NCI-H446 (cell line): ENCODE measurements around the gene ACE.

Experiments
- DNase-seq, 2 experiments: peaks; one replicate each; lab custom pipeline; 2025; lab: John Stamatoyannopoulos, UW

The ACE gene

DNA sequence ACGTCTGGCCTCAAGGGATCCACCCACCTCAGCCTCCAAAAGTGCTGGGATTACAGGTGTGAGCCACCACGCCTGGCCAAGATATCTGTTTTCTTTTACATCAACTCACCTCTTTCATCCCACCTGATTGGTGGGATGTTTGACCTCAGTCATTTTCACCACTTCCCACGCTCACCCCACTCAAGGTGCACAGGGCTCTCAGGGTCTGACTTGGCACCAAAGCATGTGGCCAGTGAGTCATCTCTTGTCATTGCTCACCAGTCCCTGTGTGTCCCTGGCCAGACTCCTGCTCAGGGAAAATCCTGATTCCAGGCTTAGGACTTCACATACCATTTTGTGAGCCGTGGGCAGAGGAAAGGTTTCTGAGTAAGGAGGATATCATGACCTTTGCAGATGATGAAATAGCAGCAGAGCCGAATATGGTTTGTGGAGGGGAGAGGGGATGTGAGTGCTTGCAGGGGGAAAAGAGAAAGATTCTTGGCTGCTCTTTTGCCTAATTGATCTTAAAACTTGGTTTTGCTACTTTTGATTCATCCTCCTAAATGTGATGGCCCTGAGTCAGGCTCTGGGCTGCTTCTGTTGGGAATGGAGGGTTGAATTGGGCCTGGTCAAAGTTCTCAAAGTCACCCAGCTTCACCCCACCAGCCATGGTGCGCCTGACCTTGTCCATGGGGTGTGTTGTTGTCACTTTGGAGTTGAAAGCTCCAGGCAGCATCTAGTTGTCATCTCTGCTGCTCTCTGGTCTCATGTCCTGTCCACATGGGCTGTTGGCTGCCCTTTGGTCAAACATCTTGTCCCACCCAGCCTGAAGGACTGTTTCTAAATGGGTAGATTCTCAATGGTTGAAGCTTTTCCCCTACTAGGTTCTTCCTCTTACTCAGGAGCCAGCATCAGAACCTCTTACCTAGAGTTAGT, 40.3 kb downstream of the ACE start:
- no peak for DNase-seq

DNA sequence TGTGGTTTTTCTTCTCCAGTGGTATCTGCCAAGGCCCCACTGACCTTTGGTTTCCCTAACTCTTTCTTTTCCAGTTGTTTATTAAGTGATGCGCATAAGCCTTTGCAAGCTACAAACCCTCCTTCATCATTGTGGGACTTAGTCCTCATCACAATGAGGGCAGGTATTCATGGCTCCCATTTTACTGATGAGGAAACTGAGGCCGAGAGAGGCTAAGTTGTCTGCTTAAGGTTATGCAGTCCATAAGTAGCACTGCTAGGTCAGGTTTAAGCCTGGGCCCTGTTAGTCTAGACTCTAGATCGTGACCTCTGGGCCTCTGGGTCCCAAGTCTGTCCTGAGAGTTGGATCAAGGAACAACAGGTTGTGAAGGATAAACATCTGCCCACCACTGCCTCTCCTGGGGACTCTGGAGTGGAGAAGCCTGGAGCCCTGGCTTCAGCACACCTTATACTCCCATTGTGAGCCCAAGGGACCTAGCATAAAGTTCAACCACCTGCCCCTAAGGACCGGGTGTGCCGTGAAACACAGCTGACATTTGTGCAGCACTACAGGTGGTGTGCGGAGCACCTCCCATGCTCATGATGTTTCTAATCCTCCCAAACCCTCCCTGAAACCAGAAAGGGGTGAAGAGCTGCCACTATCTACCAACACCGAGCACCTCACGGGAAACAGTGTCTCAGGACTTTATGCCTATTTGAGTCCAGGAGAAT, 41.1 kb downstream of the ACE start:
- no peak for DNase-seq

DNA sequence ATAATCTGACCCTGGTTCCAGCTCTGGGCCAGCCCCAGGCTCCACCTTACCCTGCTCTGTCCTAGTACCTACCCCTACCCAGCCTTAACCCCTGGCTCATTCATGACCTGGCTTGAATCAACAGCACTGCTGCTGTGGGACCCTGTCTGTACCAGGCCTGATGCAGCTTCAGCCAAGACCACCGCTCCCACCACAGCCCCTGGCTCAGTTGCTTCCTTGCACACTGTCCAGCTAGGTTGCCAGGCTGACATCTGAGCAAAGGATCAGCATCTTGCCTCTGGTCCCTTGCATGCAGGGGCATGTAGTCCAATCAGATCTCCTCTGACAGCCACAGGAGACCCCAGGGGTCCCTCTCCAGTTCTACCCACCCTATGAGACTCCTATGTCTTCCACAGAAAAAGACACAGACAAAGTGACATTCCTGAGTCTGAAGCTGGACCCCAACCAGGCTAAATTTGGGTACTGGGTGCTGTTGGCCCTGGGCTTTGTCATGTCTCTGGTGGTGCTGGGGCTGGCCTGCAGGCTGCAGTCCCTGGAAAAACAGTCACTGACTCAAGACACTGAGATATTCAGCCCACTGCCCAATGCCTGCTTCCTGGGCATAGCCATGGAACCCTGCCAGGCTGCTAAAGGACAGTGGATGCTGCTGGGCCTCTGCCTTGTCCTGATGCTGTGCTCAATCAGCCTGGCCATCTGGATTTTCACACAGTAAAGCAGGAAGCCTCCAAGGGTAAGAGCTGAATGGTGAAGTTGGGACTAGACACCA, 42.4 kb downstream of the ACE start:
- no peak for DNase-seq

DNA sequence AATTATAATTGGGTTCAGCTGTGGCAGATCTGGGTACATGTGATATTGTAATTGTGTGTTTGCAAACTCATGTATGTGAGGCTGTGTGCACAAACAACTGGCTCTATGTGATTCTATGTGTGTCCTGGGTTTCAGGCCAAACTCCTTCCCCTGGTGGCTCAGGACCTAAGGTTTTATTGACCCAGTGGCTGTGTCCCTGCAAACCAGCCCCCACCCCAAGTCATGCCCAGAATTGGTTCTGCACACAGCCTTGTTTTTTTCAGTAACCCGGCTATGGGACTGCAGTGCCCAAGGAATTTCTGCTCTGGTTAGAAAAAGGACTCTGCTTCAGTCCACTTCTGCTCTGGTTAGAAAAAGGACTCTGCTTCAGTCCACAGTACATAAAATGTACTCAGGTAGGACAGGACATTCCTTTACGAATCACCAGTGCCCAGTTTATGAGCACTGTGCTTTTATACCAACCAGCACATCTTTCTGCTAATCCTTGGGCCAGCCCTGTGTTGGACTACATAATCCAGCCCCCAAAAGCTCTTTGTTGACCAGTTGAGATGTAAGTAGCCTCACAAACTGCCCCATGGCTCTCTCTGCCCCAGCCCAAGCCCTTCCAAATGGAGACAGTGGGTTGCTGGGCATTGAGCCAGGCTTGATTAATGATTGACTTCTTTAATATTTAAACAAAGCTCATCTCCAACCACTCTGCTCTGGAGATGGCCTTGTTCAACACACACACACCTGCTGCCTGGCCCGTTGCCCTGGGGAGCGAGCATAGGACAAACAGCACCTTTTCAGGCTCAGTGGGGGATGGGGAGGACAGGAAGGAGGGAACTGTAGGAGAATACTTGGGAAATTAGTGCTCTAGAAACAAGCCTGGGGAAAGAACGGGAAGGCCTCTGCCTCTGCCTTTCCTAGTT, 43.4 kb downstream of the ACE start:
- DNase-seq: peak in 1 of 2 experiments; percentile 38

DNA sequence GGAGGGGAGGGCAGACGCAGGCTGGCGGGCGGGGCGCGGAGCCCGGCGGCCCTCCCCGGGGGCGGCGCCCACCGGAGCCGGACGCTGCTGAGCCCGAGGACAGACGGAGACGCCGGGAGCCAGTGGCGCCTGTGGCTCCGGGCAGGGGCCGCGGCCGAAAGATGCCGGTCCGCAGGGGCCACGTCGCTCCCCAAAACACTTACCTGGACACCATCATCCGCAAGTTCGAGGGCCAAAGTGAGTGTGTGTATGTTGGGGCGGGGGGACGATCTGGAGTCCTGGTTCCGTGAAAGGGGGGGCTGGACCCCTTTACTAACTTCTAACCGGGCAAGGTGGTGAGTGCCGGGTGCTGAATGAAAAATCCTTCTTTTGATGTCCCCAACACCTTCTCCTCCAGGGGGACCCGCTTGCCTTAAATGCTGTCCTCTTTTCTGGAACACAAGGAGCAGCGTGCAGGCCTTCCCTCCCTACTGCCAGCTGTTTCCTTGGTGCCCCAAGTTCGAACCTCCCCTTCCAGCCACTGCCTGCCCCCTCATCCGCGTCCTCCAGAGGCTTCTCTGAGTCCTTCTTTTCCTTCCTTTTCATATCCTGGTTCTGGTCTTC, 46.5 kb downstream of the ACE start, which contains the start of gene KCNH6:
Gene KCNH6 (plus strand): TSS at position 106 of the 603 bp plus-strand sequence. CDS start 56 bp downstream, at position 162.
- DNase-seq: no peak

DNA sequence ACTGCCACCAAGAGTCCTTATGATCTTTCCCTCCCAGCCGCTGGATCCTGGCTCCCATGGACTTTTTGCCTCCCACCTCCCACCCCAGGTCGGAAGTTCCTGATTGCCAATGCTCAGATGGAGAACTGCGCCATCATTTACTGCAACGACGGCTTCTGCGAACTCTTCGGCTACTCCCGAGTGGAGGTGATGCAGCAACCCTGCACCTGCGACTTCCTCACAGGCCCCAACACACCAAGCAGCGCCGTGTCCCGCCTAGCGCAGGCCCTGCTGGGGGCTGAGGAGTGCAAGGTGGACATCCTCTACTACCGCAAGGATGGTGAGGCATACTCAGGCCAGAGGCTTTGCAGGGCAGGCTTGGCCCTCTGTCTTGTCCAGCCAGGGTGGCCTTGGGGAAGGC, 47.2 kb downstream of the ACE start:
- DNase-seq: no peak

DNA sequence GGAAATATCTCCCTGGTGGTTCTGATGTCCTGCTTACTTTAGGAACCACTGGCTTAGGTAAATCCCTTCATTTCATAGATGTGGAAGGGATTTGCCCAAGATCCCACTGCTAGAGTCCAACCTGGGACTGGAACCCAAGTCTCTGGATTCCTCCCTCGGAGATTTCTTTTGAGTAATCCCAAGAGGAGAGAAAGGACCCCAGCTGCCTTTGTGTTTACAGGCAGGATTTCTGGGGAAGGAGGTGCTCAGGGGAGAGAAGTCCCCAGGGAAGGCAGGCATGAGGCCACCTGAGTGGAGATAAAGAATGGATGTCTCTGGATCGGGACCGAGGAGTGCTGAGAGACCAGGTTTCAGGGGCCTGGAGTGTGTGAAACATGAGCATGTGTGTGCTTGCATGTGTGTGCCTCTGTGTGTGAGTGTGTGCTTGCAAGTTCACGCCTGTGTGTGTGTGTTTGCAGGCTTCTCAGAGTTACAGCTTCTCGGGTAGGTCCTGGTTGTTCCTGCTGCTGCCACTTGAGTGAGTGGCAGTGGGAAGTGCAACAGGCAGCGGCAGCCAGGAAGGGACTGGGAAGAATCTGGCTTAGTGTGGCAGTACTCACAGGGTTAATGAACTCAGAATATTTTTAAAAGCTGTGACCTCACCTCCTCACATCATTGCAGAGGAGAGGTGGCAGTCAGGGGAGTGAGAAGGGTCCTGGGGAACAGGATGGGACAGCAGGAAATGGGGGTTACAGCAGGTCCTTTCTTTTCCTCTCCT, 48.5 kb downstream of the ACE start:
- no peak for DNase-seq

DNA sequence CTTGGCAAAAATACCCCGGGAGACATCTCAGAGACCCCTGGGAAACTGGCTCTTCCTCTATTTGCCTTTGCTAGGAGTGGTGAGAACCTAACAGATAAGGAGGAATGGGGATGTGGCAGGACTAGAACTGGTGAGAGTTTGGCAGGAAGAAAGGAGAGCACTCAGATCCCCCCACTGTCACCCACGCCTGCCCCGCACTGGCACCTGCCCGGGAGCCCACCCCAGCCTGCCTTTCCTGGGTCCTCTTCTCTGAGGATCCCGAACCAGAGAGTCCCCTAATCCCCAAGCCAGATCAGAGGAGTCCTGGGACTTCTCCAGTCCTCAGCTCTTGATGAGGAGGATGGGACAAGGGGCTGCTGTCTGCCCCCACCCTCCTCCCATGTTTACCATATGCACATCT, 50.0 kb downstream of the ACE start:
- DNase-seq: no peak

DNA sequence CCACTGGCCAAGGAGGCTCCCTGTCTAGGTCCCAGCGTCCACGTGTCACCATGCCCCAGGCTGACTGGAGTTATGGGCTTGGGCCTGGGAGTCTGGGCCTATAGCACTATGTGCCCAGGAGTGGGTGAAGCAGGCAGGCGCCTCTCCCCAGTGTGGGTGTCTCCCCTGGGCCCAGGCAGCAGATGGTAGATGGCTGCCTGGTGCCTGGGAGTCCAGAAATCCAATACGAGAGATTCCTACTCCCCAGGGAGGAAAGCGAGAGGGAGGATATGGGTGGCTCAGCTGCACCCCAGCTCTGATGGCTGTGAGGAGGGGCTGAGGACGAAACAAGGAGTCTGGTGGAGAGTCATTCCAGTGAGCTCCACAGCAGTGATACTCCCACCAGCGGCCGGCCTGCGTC, 51.3 kb downstream of the ACE start:
- no peak for DNase-seq

DNA sequence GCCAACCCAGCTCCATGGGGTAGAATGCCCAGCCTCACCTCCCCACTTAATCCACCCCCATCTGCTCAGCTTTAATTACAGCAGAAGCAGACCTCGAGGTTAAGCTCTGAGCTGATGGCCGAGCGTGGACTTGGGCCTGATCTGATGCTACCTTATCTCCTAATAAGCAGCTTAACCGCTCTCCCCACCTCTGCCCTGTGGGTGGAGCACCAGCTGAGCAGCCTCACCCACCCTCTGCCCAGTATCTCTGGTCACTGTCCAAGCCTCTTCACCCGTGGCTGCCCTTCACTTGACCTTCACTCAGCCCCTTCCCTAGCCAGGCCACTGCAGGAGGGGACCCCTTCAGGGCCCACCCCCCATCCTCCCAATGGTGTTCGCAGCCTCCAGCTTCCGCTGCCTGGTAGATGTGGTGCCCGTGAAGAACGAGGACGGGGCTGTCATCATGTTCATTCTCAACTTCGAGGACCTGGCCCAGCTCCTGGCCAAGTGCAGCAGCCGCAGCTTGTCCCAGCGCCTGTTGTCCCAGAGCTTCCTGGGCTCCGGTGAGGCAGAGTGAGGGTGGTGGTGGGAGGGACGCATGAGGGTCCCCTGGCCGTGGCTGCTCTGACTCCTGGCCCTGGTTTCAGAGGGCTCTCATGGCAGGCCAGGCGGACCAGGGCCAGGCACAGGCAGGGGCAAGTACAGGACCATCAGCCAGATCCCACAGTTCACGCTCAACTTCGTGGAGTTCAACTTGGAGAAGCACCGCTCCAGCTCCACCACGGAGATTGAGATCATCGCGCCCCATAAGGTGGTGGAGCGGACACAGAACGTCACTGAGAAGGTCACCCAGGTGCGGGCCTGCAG, 53.1 kb downstream of the ACE start:
- no peak for DNase-seq

DNA sequence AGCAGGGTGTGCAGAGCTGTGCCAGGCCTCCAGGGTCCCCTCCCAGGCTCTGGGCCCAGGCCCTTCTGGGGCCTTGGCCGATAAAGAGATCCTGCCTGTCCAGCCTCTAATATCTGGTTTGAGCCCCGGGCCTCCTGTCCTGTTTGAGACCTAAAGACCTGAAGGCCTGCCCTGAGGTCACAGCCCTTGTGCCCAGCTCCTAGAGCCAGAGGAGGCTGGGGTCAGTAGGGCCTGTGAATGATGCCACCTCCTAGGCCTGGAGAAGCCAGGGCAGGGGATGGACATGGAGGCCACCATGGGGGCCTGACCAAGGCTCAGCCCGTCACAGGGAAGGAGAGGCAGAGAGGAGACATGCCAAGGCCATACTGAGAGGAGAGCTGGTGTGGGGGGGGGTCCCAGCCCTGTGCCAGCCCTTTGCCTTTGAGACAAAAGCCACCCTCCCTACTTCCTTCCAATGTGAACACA, 53.7 kb downstream of the ACE start:
- DNase-seq: no peak

DNA sequence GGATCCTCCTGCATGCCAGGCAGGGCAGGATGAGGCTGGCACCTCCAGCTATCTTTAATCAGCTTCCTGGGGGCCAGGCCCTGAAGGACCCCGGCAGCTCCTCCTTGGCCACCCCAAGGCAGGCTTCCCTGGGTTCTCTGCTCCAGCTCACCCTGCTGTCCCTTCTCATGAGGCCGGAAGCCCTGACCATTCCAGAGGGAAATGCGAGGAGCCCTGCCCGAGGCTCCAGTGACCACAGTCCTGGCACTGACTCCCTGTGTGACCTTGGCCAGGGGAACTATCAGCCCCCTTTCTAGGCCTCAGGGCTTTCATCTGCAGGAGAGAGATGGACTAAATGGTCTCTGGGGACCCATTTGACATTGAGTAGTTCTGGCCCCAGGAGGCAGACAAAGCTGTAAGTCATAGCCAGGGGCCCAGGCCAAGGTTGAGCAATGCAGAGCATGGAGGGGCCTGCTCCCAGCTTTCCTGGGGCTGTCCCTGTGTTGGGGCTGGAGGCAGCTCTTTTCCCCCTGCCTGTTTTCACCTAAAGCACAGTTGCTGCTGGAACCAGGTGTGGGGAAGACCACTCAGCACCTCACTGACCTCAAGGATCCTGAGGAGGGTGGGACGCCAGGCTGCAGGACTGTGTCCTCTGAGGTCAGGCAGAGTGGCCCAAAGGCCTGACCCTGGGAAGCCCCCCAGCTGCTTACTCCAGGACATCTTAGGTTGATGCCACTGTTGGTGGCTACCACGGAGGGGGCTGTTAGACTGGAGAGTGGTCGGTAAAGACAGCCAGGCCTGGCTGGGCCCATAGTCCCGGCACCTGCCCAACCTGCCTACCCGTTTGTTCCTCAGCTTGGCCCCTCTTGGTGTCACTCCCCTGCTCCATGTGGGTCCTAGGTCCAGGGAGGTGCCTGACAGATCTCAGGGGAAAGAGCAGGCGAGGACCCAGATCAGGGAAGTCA, 54.4 kb downstream of the ACE start:
- no peak for DNase-seq

DNA sequence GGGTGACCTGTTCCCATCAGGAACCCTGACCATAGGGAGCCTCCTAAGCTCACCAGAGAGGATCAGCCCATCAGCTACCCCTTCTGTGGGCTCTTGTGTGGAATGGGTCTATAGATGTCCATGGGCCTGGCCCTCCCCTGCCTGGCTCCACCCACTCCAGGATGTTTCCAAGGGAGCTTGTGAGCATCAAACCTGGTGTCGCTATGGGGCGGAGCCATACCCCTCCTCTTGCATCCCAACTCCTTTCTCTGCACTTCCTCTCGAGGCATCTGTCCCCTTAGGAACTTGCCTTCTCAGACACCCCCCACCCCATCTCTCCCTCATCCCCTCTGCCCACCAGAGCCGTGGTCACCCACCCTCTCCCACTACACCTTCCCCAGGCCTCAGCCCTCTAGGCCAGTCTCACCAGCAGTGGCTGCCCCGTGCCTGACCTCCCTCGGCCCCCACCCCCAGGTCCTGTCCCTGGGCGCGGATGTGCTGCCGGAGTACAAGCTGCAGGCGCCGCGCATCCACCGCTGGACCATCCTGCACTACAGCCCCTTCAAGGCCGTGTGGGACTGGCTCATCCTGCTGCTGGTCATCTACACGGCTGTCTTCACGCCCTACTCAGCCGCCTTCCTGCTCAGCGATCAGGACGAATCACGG, 56.7 kb downstream of the ACE start:
- DNase-seq: no peak

DNA sequence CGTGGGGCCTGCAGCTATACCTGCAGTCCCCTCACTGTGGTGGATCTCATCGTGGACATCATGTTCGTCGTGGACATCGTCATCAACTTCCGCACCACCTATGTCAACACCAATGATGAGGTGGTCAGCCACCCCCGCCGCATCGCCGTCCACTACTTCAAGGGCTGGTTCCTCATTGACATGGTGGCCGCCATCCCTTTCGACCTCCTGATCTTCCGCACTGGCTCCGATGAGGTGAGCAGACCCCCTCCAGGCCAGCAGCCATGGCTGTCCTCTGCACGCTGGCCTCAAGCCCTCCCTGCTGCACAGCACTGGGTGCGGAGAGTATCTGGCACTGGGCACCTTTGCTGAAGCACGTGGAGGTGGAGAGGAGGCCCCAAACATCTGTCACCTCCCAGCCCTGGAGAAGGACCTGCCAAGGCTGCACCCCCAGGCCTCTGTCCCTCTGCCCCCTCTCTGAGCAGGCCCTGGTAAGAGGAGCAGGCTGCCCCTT, 57.3 kb downstream of the ACE start:
- DNase-seq: no peak

DNA sequence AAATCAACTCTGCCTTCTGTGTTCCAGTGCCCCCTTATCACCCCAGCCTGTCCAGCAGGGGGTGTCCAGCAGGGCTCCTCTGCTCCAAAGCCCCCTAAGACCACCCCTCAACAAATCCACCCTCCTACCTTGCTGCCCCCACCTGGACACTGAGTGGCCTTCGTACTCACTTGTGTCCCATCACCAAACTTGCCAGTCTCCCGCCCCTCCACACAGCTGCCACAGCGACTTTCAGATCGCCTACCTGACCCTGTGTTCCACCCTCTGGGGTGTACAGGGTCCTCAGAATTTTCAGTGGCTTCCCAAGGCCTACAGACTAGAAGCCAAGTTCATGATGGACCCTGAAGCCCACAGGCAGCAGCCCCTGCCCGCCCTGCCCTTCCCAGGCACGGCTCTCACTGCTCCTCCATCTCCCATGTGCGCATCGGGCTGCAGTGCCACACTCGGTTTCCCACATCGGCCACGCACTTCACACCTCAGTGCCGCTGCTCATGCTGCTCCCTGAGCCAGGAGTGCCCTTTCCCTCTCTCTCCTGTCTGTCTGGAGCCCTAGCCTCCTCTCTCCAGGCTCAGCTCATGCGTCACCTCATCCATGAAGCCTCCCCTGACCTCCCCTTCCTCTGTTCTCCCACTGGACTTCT, 58.1 kb downstream of the ACE start:
- no peak for DNase-seq

DNA sequence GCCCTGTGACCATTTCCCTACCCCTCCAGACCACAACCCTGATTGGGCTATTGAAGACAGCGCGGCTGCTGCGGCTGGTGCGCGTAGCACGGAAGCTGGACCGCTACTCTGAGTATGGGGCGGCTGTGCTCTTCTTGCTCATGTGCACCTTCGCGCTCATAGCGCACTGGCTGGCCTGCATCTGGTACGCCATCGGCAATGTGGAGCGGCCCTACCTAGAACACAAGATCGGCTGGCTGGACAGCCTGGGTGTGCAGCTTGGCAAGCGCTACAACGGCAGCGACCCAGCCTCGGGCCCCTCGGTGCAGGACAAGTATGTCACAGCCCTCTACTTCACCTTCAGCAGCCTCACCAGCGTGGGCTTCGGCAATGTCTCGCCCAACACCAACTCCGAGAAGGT, 58.8 kb downstream of the ACE start:
- DNase-seq: no peak

DNA sequence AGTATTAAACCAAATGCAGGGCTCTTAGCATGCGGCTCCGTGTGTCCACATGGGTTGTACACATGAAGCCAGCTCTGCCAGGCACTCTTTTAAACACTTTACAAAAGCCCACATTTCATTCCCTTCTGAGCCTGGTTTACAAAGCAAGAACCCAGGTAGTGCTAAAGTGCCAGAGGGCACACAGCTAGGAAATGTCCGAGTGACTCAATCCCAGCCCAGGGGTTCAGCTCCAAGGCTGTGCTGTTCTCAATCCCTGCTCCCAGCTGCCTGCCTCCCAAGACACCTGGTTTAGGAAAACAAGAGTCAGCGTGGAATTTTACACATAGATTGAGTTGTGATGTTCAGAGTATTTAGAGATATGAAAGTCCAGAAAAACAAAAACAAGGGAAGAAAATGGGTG, 60.1 kb downstream of the ACE start:
- DNase-seq: no peak
